GM12864 (cell line): ENCODE measurements around the gene SPATS1.
"Not testable (repeated sequence)": the region's sequence is repeated elsewhere in the genome, so short reads cannot be mapped to it uniquely, and the experiment has no call there.

ENCODE experiments used
- DNase-seq: peaks from one replicate; pipeline ENCODE4 v3.0.0-alpha.2; 2011; ENCODE audit warnings: low read depth
- H3K4me3 ChIP-seq: 2 replicates; pipeline ENCODE4 v1.5.1; 2011; ENCODE audit warnings: mild to moderate bottlenecking, low read depth, low read length, control low read depth
- CTCF ChIP-seq: IDR thresholded peaks from 2 replicates; pipeline ENCODE4 v1.5.1; 2011; ENCODE audit warnings: low read depth, mild to moderate bottlenecking, moderate library complexity, low read length, control low read depth, inconsistent platforms; ENCODE audit errors: missing control alignments

Gene SPATS1

DNA sequence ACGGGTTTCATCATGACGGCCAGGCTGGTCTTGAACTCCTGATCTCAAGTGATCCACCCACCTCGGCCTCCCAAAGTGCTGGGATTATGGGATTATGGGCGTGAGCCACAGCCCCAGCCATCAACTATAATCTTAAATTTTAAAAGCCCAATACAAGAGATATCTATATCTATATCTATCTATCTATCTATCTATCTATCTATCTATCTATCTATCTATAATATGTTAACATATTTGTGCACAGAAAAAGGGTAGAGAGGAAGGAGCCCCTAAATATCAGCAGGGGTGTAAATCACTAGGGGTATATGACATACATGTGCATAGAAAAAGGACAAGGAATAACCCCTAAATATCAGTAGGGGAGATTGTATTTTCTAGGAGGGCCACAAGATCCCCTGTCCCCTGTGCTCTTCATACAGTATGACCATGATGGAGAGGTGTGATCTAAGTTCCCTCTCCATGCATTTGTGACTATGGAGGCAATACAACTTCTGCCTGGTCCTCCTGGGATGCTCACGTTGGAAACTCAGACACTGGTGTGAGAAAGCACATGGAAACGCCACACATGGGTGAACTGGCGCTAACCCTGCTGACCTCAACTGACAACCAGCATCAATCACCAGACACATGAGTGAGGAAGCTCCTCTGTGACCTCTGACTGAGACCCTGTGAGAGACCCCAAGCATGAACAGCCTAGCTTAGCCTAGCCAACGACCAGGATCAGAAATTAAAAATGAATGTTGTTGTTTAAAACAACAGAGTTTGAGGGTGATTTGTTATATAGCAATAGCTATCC, 1.2 kb upstream of the SPATS1 start:
- no peak for DNase-seq
- no peak overlapping the region for H3K4me3 ChIP-seq
- no peak for TF ChIP-seq CTCF

DNA sequence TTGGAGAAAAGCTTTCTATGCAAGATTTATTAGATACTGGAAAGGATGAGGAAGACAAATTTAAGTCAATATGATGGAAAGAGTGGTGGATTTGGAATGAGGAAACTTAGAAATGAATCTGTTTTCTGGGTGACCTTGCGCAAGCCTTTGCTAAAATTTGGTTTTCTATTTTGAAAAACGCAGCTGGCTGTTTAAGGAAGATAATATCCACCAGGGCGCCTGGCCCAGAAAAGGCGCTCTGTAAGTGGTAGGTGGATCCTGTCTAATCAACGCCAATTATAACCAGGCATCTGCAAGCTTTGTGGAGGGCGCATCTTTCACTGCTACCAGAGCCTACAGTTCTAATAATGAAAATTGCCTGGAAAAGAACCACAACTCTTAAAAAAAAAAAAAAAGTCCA, 398 bp upstream of the SPATS1 start:
- DNase-seq = no peak
- no peak for TF ChIP-seq CTCF
- no peak overlapping the region for H3K4me3 ChIP-seq

- H3K4me3 ChIP-seq, DNase-seq: not testable (repeated sequence)
These were observed 4.4 kb downstream of the SPATS1 start for GRCh38 chr6:44346818-44347217.

DNA sequence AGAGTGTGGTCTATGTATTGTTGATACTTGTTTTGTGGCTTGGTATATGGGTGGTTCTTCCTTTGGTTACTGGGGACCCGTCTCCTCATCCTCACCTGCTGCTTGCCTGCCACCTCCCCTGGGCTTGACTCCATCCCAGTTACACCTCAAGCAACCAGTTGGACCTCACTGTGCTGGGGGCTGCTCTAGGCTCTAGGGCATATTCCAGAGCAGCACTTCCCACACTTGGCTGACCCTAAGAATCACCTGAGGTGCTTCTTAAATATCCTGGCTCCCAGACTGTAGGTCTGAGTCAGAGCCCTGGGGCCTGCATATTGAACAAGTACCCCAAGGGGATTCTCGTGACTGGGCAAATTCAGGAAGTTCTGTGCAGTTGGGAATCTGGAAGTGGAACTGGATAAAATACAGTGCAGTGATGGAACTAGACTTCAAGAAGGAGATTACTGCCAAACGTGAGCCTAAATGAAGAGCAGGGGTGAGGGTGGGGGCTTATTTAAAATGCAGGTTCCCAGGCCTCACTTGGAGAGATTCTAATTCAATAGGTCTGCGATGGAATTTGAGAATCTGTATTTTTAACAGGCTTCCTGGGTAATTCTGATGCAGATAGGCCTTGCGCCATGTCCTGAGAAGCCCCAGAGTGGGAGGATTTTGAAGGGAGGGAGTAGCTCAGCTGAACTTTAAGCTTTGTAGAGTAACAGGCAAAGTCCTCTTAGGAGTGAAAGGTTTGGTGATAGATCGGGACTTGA, 7.6 kb downstream of the SPATS1 start:
- H3K4me3 ChIP-seq = no peak overlapping the region
- TF ChIP-seq CTCF = no peak
- DNase-seq = no peak

GRCh38 chr6:44350650-44350994, 8.2 kb downstream of the SPATS1 start:
- not testable (repeated sequence) for DNase-seq, H3K4me3 ChIP-seq

DNA sequence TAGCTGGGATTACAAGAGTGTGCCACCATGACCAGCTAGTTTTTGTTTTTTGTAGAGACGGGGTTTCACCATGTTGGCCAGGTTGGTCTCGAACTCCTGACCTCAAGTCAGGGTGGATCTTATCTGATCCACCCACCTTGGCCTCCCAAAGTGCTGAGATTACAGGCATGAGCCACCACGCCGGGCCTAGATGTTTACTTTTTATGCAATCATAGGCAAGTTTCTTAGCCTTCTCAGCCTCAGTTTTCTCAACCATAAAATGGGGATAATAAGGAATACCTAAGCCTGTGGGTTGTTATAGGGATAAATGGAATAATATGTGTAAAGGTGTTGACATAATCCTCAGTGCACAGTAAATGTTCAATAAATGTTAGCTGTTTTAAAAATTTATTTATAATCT, 9.8 kb downstream of the SPATS1 start:
- TF ChIP-seq CTCF = no peak
- no peak for DNase-seq
- H3K4me3 ChIP-seq = no peak overlapping the region

DNA sequence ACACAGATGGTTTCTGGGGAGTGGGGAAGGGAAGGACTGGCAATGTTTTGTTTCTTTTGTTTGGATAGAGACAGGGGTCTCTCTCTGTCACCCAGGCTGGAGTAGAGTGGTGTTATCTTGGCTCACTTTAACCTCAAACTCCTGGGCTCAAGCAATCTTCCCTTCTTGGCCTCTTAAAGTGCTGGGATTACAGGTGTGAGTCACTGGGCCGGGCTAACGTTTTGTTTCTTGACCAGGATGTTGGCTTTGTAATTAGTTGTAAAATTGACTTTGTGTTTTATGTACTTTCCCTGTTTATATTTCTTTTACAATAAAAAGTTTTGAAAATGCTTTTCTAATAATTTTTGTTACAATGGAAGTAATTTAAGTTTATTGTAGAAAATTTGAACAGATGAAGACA, 10.9 kb downstream of the SPATS1 start:
- DNase-seq = no peak
- no peak overlapping the region for H3K4me3 ChIP-seq
- TF ChIP-seq CTCF = no peak

DNA sequence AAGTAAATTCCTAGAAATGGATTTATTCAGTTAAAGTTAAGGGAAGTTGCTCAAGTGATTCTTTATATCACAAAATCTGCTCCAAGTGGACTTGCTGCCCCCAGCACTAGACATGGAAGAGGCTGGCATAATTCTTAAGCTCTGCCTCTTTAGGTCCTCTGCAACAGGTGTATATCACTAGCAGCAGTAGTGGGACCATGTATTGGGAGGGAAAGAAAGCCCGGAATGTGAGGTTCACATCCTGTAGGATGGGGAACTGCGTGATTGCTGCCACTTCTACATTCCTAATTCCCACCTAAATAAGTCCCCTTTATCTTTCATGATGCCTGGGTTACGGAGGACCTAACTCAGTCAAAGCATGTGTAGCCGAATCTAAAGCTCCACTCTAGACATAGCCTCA, 13.2 kb downstream of the SPATS1 start:
- no peak for TF ChIP-seq CTCF
- no peak overlapping the region for H3K4me3 ChIP-seq
- DNase-seq = no peak
